Suprapubic skin (tissue), 4 donors: Measurements from ENCODE around the gene CPXM2.

Experiments used
- EP300 ChIP-seq: sonication (generic); formaldehyde crosslinking; IDR thresholded peaks from one replicate; pipeline ENCODE4 v1.6.1; 2017; ENCODE audit warnings: antibody characterized with exemption
- POLR2A ChIP-seq, 2 donors: fragments of 450-650 bp; IDR thresholded peaks; one replicate each; pipeline ENCODE4 v1.6.1; 2017; ENCODE audit warnings: antibody characterized with exemption in 2 of 2, mild to moderate bottlenecking in 2 of 2, moderate library complexity in 2 of 2
- POLR2AphosphoS5 ChIP-seq, 3 donors: sonication (generic); formaldehyde crosslinking; IDR thresholded peaks; one replicate each; pipeline ENCODE4 v1.6.1; 2017; ENCODE audit warnings: antibody characterized with exemption in 3 of 3
- TF ChIP-seq, protein P1 (sequence below), 2 donors: fragments of 200-600 bp in 1 of 2; fragments of 450-650 bp in 1 of 2; sonication (generic) in 1 of 2; IDR thresholded peaks; one replicate each; pipeline ENCODE4 v1.5.1; 2016 to 2019; ENCODE audit warnings: antibody characterized with exemption in 2 of 2, mild to moderate bottlenecking in 1 of 2, moderate library complexity in 1 of 2

DNA sequence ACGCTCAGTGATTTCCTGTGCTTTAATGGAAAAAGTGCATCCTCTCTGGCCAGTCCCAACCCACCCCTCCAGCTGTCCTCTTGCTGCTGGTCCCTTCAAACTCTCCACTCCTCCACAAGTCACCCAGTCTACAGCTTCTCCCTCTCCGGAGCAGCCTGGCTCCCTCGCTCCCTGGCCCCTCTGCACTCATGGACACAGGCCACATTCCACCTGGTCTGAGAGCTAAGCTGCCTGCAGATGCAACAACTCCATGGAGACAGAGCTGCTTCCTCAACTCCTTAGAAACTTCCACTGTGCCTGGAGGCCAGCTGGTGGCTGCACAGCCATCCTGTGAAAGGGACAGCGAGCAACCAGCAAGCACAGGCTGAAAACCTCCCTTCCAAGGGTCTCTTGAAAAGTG lies 137.5 kb downstream of the CPXM2 start:
- TF ChIP-seq, protein P1, sequence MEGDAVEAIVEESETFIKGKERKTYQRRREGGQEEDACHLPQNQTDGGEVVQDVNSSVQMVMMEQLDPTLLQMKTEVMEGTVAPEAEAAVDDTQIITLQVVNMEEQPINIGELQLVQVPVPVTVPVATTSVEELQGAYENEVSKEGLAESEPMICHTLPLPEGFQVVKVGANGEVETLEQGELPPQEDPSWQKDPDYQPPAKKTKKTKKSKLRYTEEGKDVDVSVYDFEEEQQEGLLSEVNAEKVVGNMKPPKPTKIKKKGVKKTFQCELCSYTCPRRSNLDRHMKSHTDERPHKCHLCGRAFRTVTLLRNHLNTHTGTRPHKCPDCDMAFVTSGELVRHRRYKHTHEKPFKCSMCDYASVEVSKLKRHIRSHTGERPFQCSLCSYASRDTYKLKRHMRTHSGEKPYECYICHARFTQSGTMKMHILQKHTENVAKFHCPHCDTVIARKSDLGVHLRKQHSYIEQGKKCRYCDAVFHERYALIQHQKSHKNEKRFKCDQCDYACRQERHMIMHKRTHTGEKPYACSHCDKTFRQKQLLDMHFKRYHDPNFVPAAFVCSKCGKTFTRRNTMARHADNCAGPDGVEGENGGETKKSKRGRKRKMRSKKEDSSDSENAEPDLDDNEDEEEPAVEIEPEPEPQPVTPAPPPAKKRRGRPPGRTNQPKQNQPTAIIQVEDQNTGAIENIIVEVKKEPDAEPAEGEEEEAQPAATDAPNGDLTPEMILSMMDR (IDR thresholded peaks at IDR 0.05) = no peak
- TF ChIP-seq POLR2AphosphoS5 (IDR thresholded peaks at IDR 0.05) (no peak), POLR2A (IDR thresholded peaks at IDR 0.05) (no peak), EP300 (no peak)
